SIG-M5 treated with dmso at 0.1 percent for 504 hours (cell line): ENCODE measurements around the gene YPEL2.
"Not testable (repeated sequence)": the region's sequence is repeated elsewhere in the genome, so short reads cannot be mapped to it uniquely, and the experiment has no call there.

Experiments used
- DNase-seq: peaks from one replicate; lab custom pipeline; 2025; ENCODE audit not compliant: unreplicated experiment; lab: John Stamatoyannopoulos, UW

YPEL2 gene

DNA sequence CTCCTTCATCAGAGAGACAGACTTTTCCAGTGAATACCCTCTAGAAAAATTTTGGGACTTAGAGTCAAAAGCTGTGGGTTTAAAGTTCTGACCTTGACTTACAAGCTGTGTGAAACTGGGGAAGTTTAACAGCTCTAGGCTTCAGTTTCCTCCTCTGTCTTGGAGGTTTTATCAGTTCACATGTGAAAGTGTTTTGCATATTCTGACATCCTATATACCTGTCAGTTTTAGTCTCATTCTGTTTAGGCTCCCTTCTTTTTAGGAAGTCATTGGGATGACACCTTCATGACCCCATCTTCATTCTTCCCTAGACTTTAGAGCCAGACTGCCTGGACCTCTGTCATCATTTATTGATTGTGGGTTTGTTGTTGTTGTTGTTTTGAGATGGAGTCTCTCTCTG lies 44.4 kb downstream of the YPEL2 start:
- DNase-seq = no peak

DNA sequence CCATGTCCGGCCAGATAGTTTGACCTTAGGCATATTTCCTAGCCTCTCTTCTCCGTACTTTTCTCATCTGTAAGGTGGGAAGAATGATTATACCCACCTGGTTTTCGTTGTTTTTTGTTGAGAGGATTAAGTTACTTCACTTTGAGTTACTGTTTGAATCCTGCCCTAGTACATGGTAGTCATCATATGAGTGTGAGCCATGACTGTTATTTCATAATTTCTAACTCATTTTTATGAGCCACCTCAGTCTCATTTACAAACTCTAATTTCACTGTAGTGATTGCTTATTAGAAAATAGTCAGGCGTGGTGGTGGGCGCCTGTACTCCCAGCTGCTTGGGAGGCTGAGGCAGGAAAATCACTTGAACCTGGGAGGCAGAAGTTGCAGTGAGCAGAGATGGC lies 45.1 kb downstream of the YPEL2 start:
- no peak for DNase-seq

DNA sequence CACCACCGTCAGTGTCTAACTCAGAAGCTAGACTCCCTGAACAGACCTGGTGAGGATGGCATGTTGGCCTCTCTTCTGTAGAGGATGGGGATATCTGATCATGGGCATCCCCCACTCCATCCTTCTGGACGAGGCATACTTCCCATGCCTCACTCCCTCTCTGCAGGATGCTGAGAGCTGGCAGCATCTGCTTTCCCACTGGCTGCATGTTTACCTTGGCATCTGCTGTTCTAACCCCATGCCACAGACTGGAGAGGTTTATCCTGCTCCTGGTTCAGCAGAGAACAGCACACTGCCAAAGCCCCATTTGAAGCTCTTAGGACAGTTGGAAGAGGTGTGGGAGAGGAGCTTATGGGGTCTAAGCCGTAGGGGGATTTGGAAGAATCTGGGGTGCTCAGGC lies 46.0 kb downstream of the YPEL2 start:
- DNase-seq = no peak

GRCh38 chr17:59378675-59379074 lies 47.2 kb downstream of the YPEL2 start:
- no peak for DNase-seq

DNA sequence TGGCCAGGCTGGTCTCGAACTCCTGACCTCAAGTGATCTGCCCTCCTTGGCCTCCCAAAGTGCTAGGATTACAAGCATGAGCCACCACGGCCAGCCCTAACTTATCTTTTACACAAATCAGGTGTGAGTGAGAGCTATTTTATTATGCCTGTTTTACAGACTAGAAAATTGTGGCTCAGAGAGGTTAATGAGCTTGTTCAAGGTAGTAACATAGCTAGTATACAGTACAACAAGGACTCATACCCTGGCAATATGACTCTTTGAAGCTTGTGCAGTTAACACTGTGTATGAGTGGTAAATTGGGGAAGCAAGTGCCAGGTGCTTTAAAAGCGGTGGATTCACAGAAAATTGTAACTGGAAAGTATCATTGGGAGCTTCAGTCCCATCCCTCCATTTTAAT lies 49.0 kb downstream of the YPEL2 start:
- no peak for DNase-seq

GRCh38 chr17:59381716-59382570 lies 50.5 kb downstream of the YPEL2 start:
- DNase-seq = no peak

DNA sequence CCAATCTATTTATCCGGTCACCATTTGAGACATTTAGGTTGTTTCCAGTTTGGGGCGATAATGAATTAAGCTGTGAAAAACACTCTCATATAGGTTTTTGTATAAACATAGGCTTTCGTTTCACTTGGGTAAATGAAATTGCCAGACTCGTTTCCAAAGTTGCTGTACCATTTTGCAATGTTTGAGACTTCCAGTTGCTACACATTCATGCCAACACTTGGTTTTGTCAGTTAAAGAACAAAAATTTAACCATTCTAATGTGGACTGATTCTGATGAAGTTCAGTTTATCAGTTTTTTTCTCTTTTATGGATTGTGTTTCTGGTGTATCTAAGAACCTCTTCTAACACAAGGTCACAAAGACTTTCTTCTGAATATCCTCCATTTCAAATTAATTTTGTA lies 52.4 kb downstream of the YPEL2 start:
- DNase-seq = no peak

- DNase-seq = no peak
These were observed 56.1 kb downstream of the YPEL2 start for GRCh38 chr17:59387351-59388068.

GRCh38 chr17:59388069-59388556 lies 56.7 kb downstream of the YPEL2 start:
- DNase-seq = no peak

DNA sequence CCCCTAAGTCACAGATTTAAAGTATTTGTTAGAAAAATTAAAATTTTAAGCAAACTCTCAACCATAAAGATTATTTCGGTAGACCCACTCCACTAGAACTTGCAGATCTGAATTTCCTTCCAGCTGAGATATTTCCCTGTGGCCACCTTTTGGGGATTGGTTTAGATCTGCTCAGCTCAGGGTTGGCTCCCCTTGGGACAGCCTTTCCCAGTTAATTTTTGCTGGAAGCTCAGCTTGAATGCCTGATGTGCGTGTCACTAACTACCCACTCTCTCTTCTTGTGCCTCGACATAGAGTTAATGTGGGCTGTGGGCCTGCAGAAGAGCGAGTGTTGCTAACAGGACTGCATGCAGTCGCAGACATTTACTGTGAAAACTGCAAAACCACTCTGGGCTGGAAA lies 57.6 kb downstream of the YPEL2 start:
- no peak for DNase-seq

DNA sequence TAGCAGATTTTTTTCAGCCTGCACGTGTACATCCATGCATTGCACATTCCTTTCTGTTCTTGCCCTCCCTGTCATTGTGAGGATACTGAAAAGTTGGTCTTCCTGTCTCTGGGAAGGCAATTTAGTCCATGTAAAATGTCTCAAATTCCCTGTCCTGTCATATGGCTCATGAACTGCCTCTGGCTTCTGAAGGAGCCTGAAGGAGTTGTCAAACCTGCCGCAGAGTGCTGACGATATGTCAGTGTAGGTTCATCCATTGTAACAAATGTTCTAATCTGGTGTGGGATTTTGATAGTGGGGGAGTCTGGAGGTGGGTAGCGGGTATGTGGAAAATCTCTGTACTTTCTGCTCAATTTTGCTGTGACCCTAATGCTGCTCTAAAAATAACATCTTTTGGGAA lies 59.6 kb downstream of the YPEL2 start:
- no peak for DNase-seq

DNA sequence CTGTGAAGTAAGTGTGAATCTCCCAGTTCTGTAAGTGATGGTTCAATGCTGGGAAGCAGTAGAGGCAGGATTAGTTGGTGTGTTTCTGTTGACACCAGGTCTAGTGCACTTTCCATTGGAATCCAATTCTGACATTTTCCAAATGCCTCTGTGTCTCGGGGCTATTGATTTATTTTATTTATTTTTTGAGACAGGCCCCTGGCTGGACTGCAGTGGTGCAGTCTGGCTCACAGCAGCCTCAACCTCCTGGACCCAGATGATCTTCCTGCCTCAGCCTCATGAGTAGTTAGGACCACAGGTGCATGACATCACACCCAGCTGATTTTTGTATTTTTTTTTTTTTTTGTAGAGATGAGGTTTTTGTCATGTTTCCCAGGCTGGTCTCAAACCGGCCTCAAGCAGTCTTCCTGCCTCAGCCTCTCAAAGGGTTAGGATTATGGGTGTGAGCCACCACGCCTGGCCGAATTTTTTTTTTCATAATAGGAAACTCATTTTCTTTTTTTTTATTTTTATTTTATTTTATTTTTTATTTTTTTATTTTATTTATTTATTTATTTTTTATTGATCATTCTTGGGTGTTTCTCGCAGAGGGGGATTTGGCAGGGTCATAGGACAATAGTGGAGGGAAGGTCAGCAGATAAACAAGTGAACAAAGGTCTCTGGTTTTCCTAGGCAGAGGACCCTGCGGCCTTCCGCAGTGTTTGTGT lies 61.7 kb downstream of the YPEL2 start:
- DNase-seq = no peak

DNA sequence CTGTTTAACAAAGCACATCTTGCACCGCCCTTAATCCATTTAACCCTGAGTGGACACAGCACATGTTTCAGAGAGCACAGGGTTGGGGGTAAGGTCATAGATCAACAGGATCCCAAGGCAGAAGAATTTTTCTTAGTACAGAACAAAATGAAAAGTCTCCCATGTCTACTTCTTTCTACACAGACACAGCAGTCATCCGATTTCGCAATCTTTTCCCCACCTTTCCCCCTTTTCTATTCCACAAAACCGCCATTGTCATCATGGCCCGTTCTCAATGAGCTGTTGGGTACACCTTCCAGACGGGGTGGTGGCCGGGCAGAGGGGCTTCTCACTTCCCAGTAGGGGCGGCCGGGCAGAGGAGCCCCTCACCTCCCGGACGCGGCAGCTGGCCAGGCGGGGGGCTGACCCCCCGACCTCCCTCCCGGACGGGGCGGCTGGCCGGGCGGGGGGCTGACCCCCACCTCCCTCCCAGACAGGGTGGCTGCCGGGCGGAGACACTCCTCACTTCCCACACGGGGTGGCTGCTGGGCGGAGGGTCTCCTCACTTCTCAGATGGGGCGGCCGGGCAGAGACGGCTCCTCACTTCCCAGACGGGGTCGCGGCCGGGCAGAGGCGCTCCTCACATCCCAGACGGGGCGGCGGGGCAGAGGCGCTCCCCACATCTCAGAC lies 62.4 kb downstream of the YPEL2 start:
- DNase-seq = not testable (repeated sequence)

DNA sequence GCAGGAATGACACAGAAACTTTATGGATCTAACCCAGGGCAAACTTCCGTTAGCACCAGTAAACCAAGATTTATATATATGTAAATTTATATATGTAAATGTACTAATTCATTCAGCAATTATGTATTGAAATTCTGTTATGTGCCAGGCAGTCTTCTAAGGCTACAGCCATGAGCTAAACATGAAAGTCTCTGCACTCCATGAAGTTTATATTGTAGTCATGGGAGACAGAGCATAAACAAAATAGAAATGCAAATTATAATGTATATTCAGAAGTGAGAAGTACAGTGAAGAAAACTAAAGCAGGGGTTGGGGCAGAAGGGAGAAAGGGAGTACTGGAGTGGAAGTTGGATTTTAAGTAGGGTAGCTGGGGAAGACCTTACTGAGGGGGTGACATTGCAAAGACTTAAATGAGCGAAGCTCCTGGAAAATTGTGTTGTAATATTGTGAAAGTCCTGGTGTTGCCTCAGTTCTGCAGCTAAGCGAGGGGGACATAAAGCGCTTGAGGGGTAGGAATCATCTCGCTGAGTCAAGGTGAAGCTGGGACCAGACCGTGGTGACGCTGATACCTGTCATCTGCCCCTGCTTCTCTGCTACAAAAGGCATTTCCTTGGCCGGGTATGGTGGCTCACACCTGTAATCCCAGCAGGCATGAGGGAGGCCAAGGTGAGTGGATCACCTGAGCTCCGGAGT lies 64.8 kb downstream of the YPEL2 start:
- DNase-seq = peak; percentile 38

GRCh38 chr17:59397316-59398073 lies 66.0 kb downstream of the YPEL2 start:
- DNase-seq = no peak

- DNase-seq = no peak
These were observed 68.5 kb downstream of the YPEL2 start for GRCh38 chr17:59399914-59400313.

DNA sequence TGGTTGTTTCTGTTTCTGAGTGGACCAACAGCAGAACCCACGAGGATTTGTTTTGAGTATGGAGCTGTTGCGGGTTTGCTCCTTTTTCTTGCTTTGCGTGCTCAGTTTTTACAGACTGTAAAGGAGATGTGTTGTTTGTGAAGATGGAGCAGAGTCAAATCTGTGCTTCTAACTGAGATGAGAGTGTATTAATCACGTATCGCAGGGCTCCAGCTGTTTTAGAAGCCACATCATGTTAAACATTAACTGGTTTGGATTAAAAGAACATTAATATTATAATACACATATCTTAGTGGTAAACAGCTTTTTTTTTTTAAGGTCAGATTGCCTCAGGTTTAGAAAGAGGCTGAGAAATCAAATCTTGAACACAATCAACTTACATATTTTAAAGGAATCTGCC lies 69.4 kb downstream of the YPEL2 start:
- DNase-seq = no peak

DNA sequence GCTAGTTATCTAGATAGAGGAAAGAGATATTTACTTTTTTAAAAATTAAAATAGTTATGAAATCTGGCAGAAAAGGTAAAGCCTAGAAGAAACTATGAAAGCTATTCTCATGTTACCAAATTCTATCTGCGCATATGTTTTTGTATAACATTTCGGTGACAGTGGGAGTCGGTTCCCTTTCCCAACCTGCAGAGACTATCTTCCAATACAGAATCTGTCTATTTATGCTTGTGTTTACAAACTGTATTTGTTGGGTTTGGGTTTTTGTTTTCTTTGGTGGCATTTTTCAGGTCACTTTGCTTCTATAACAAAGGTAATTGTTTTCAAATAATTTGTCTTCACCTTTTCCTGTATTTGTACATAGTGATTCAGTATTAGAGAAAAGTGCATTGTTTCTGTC lies 69.8 kb downstream of the YPEL2 start:
- no peak for DNase-seq

GRCh38 chr17:59401725-59402124 lies 70.3 kb downstream of the YPEL2 start:
- no peak for DNase-seq

- DNase-seq = no peak
These were observed 71.3 kb downstream of the YPEL2 start for GRCh38 chr17:59402760-59403159.
